B cell (primary cell): ENCODE measurements around the gene ATXN7L3. TPM values are rescaled to one million over a fixed set of nuclear protein-coding genes. Genes with fewer than 3 reads are reported as not detected.

Experiments
- ATAC-seq: fragments of 200-7000 bp; cut with Tn5 transposase; one replicate; pipeline ENCODE4 v1.10.0; 2021; ENCODE audit warnings: low read depth, mild to moderate bottlenecking, moderate number of reproducible peaks, moderate library complexity
- CTCF ChIA-PET: fragments of 350-600 bp; sonication (Branson Sonifier 250); formaldehyde crosslinking; loops from one replicate; lab custom pipeline; 2021; ENCODE audit warnings: antibody characterized with exemption, inconsistent platforms; lab: Charles Lee
- POLR2A ChIA-PET: fragments of 350-600 bp; sonication (Branson Sonifier 250); formaldehyde crosslinking; loops from one replicate; lab custom pipeline; 2021; ENCODE audit warnings: antibody characterized with exemption; lab: Charles Lee
- DNase-seq: peaks from one replicate; pipeline ENCODE4 v3.0.0; 2013
- H2AFZ ChIP-seq: 2 replicates; pipeline ENCODE4 v1.6.1; 2012; ENCODE audit warnings: mild to moderate bottlenecking, low read depth, low read length; ENCODE audit not compliant: insufficient read depth, poor library complexity, severe bottlenecking
- H3K27ac ChIP-seq, 2 donors: 1 replicate in 1 of 2; 2 replicates in 1 of 2; pipeline ENCODE4 v1.5.1; 2012 to 2013; ENCODE audit warnings: low read length in 2 of 2, mild to moderate bottlenecking in 2 of 2, moderate library complexity in 1 of 2
- H3K27me3 ChIP-seq, 4 experiments: fragments of 200-600 bp in 1 of 4; sonication (generic) in 1 of 4; replicated peaks in 1 of 4; 1 replicate in 2 of 4; 2 replicates in 2 of 4; pipeline versions ENCODE4 v1.6.1 to v1.7.0; 2013 to 2016; ENCODE audit warnings: low read length in 3 of 4, mild to moderate bottlenecking in 2 of 4, mixed read lengths in 1 of 4, moderate library complexity in 1 of 4; ENCODE audit not compliant: insufficient read depth in 4 of 4, control insufficient read depth in 3 of 4; ENCODE audit errors: control extremely low read depth in 1 of 4
- H3K36me3 ChIP-seq, 2 experiments: replicated peaks in 1 of 2; 1 replicate in 1 of 2; 2 replicates in 1 of 2; pipeline versions ENCODE4 v1.6.1 to v1.7.1; 2013; ENCODE audit warnings: low read length in 1 of 2; ENCODE audit not compliant: insufficient read depth in 2 of 2, control insufficient read depth in 1 of 2; ENCODE audit errors: control extremely low read depth in 1 of 2, extremely low read depth in 1 of 2
- H3K4me1 ChIP-seq, 2 donors: fragments of 200-600 bp in 1 of 2; sonication (generic) in 1 of 2; 1 replicate in 1 of 2; 2 replicates in 1 of 2; pipeline versions ENCODE4 v1.5.1 to v1.6.1; 2013 to 2017; ENCODE audit warnings: low read length in 2 of 2; ENCODE audit not compliant: control insufficient read depth in 2 of 2, insufficient read depth in 2 of 2
- H3K4me2 ChIP-seq: replicated peaks from 2 replicates; pipeline ENCODE3; 2012; ENCODE audit warnings: mild to moderate bottlenecking, low read depth, low read length; ENCODE audit not compliant: poor library complexity, severe bottlenecking
- H3K4me3 ChIP-seq, 5 experiments: fragments of 200-600 bp in 1 of 5; sonication (generic) in 1 of 5; 1 replicate in 3 of 5; 2 replicates in 2 of 5; pipeline versions ENCODE4 v1.5.1 to v1.7.0; 2011 to 2016; ENCODE audit warnings: low read length in 4 of 5, mild to moderate bottlenecking in 4 of 5, low read depth in 2 of 5, control low read depth in 1 of 5, moderate library complexity in 1 of 5; ENCODE audit not compliant: insufficient read depth in 1 of 5; ENCODE audit errors: control extremely low read depth in 1 of 5, extremely low read depth in 1 of 5
- H3K79me2 ChIP-seq: fragments of 200-600 bp; sonication (generic); one replicate; pipeline ENCODE4 v1.6.0; 2016; ENCODE audit warnings: low read length; ENCODE audit not compliant: control insufficient read depth, insufficient read depth
- H3K9ac ChIP-seq: fragments of 200-600 bp; sonication (generic); 2 replicates; pipeline ENCODE4 v1.6.1; 2017; ENCODE audit warnings: mild to moderate bottlenecking, low read length, moderate library complexity
- H3K9me3 ChIP-seq, 3 donors: one replicate each; pipeline versions ENCODE4 v1.6.1 to v1.7.1; 2013; ENCODE audit warnings: low read length in 2 of 3; ENCODE audit not compliant: control insufficient read depth in 2 of 3, insufficient read depth in 1 of 3; ENCODE audit errors: control extremely low read depth in 1 of 3
- H4K20me1 ChIP-seq: 2 replicates; pipeline ENCODE4 v1.6.0; 2012; ENCODE audit warnings: mild to moderate bottlenecking, low read length; ENCODE audit not compliant: insufficient read depth, control insufficient read depth, poor library complexity, severe bottlenecking
- H3K27ac Mint-ChIP-seq: one replicate; pipeline ENCODE4 v1.8.0; 2021; ENCODE audit warnings: mixed read lengths
- H3K27me3 Mint-ChIP-seq: one replicate; pipeline ENCODE4 v1.8.0; 2021; ENCODE audit warnings: mixed read lengths
- H3K4me1 Mint-ChIP-seq: one replicate; pipeline ENCODE4 v1.8.0; 2021; ENCODE audit warnings: mixed read lengths
- H3K4me3 Mint-ChIP-seq: one replicate; pipeline ENCODE4 v1.8.0; 2021; ENCODE audit warnings: mixed read lengths
- H3K9me3 Mint-ChIP-seq: one replicate; pipeline ENCODE4 v1.8.0; 2022; ENCODE audit warnings: mixed read lengths; ENCODE audit not compliant: insufficient read depth
- EZH2 ChIP-seq: IDR thresholded peaks from 2 replicates; pipeline ENCODE4 v1.6.1; 2012; ENCODE audit warnings: borderline replicate concordance, low read depth, mild to moderate bottlenecking, moderate library complexity, low read length; ENCODE audit not compliant: insufficient read depth, poor library complexity, severe bottlenecking
- WGBS: methylation state at CpG from one replicate; pipeline ENCODE4 v1.1.5; 2013; ENCODE audit warnings: missing lambda C conversion rate; ENCODE audit not compliant: insufficient coverage; 5-methylcytosine and 5-hydroxymethylcytosine counted together
- intact Hi-C: fragments of 100-400 bp; cut with micrococcal nuclease; formaldehyde crosslinking; loops from one replicate; pipeline ENCODE4 v1.10.0; 2022
- polyA plus RNA-seq: library from polyadenylated mRNA; depleted of rRNA; stranded (reverse); fragments of >200 nt; gene quantifications from 2 replicates; pipeline ENCODE4 v1.2.3, GENCODE V29; 2012
- total RNA-seq, 2 donors: library from RNA; stranded (reverse); fragments of 120-200 nt in 1 of 2; gene quantifications; 1 replicate in 1 of 2; 2 replicates in 1 of 2; pipeline versions ENCODE4 v1.2.3 to v1.2.4, GENCODE V29; 2013 to 2022
- TF ChIP-seq, protein P1 (sequence below): fragments of 200-600 bp; IDR thresholded peaks from one replicate; pipeline ENCODE4 v1.8.0; 2022; ENCODE audit warnings: antibody characterized with exemption, mild to moderate bottlenecking

Gene ATXN7L3
- total and polyA plus RNA-seq, 2 donors (not counting 1 experiment from before 2014, with no cell fraction given): 63.6 to 107 TPM

DNA sequence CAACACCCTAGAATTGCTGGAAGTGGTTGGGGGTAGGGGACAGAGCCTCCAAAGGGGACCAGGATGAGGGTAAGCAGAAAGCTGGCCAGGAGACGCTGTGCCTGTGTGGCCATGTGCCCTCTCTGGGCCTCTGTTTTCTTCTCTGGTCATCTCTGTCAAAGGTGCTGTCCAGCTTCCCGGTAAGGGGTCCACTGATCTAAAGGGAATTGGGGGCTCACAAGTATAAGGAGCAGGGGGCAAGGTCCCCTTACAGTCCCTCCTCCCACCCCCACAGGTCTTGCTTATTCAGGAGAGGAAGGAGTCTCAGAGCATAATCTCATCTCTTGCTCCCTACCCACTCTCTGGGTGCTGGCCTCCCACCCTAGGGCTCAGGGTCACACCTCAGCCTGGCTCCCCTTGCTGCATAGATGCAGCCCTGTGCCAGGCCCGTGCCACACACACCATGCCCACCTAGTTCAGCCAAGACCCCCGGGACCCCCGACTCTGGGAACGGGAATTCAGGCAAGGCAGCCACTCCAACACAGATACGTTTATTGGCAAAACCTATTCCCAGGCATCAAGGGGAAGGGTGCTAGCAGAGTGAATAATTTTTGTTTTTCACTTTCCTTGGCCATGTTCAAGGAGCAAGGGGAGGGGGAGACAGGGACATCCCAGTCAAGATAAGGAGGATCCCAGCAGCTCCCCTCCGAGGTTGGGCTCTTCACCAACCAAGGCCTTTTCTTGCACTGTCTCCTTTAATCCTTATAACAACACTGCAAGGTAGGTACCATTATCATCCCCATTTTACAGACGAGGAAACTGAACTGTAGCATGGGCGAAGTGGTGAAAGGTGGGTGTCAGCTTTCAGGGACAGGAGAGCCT lies 48.4 kb upstream of the ATXN7L3 start:
- Histone ChIP-seq H3K79me2 (no peaks in the 10 kb centered on the region), H3K27me3 (no peaks in the 10 kb centered on the region), H2AFZ (no peak overlapping the region), H3K27ac (no peak overlapping the region), H3K36me3 (no peaks in the 10 kb centered on the region), H3K4me3 (no peak overlapping the region), H3K9me3 (peaks cover 0 to 10% (median 6%) of the 10 kb centered on the region in 3 donors), H3K4me2 (peak overlapping the region; percentile 37), H4K20me1 (no peaks in the 10 kb centered on the region), H3K9ac (no peak overlapping the region), H3K4me1 (peaks cover 33 to 42% of the 10 kb centered on the region in 2 donors)
- intact Hi-C loops: no loop called here
- ATAC-seq (no peak), DNase-seq (no peak)
- no peak overlapping the region for H3K27ac Mint-ChIP-seq
- H3K27me3 Mint-ChIP-seq: no peaks in the 10 kb centered on the region
- WGBS: 100% methylated on average over 2 of the region's 10 CpGs
- peaks cover 37% of the 10 kb centered on the region for H3K4me1 Mint-ChIP-seq
- ChIA-PET CTCF (no interaction called here), POLR2A (interaction anchor here (0.7 kb wide), 1 partner anchor 28 kb away, joined by 4 read pairs; no protein-coding TSS in a partner anchor)
- no peak overlapping the region for H3K4me3 Mint-ChIP-seq
- TF ChIP-seq, protein P1, sequence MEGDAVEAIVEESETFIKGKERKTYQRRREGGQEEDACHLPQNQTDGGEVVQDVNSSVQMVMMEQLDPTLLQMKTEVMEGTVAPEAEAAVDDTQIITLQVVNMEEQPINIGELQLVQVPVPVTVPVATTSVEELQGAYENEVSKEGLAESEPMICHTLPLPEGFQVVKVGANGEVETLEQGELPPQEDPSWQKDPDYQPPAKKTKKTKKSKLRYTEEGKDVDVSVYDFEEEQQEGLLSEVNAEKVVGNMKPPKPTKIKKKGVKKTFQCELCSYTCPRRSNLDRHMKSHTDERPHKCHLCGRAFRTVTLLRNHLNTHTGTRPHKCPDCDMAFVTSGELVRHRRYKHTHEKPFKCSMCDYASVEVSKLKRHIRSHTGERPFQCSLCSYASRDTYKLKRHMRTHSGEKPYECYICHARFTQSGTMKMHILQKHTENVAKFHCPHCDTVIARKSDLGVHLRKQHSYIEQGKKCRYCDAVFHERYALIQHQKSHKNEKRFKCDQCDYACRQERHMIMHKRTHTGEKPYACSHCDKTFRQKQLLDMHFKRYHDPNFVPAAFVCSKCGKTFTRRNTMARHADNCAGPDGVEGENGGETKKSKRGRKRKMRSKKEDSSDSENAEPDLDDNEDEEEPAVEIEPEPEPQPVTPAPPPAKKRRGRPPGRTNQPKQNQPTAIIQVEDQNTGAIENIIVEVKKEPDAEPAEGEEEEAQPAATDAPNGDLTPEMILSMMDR: no peak
- no peak for TF ChIP-seq EZH2
- no peaks in the 10 kb centered on the region for H3K9me3 Mint-ChIP-seq

DNA sequence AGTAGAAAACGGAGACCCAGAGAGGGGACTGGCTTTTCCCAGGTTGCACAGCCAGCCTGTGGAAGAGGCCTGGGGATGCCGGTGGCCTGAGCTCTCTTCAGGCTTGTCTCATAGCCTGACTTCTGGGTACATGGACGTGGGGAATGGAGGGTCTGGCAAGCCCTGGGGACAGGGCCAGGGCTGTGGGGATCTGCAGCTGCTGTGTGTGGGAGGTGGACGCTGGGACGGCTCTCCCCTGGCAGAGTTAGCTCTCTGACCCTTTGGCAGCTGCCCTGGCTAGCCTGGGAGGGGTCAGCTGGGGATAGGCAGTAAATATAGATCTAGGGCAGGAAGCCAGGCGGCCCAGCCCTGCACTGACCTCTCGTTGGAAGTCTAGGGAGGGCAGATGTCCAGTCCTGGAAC lies 47.8 kb upstream of the ATXN7L3 start:
- Mint-ChIP-seq H3K27ac (no peak overlapping the region), H3K4me1 (peaks cover 41% of the 10 kb centered on the region), H3K4me3 (no peak overlapping the region), H3K9me3 (no peaks in the 10 kb centered on the region), H3K27me3 (no peaks in the 10 kb centered on the region)
- Histone ChIP-seq H3K4me2 (peak overlapping the region; percentile 49), H3K79me2 (no peaks in the 10 kb centered on the region), H3K4me3 (no peak overlapping the region), H3K36me3 (no peaks in the 10 kb centered on the region), H4K20me1 (no peaks in the 10 kb centered on the region), H3K4me1 (peaks cover 34 to 47% of the 10 kb centered on the region in 2 donors), H3K27ac (no peak overlapping the region), H3K9ac (no peak overlapping the region), H3K9me3 (peaks cover 0 to 10% (median 6%) of the 10 kb centered on the region in 3 donors), H3K27me3 (no peaks in the 10 kb centered on the region), H2AFZ (no peak overlapping the region)
- WGBS: over 99% methylated on average over 7 of the region's 7 CpGs
- ChIA-PET CTCF (interaction anchor here (0.6 kb wide), 1 partner anchor 78 kb away, joined by 3 read pairs; no protein-coding TSS in a partner anchor), POLR2A (interaction anchor here (2.2 kb wide), 1 partner anchor 26 kb away, joined by 9 read pairs; no protein-coding TSS in a partner anchor)
- TF ChIP-seq EZH2: no peak
- TF ChIP-seq, protein P1: no peak
- intact Hi-C loops: no loop called here
- ATAC-seq: no peak
- no peak for DNase-seq
